Erythroblast (primary cell): ENCODE data around the gene KSR1.

Experiments
- DNase-seq, 2 experiments: peaks; one replicate each; lab custom pipeline; 2025; lab: John Stamatoyannopoulos, UW
- GATA1 ChIP-seq: IDR thresholded peaks from 2 replicates; pipeline ENCODE4 v1.6.1; 2011; ENCODE audit warnings: low read depth, mild to moderate bottlenecking, control low read depth, low read length, moderate library complexity
- POLR2A ChIP-seq: IDR thresholded peaks from 2 replicates; pipeline ENCODE4 v1.6.1; 2011; ENCODE audit warnings: mild to moderate bottlenecking, low read length

KSR1 gene

GRCh38 chr17:27522028-27522635 lies 65.9 kb downstream of the KSR1 start:
- no peak for DNase-seq
- TF ChIP-seq GATA1 (no peak), POLR2A (no peak)

GRCh38 chr17:27523712-27524111 lies 67.5 kb downstream of the KSR1 start:
- TF ChIP-seq POLR2A (no peak), GATA1 (no peak)
- DNase-seq: no peak

GRCh38 chr17:27524594-27524993 lies 68.3 kb downstream of the KSR1 start:
- no peak for DNase-seq

GRCh38 chr17:27525316-27525715 lies 69.1 kb downstream of the KSR1 start:
- no peak for DNase-seq
- TF ChIP-seq GATA1: no peak
- no peak for TF ChIP-seq POLR2A

More at GRCh38 chr17:27524594-27524993, 68.3 kb downstream of the KSR1 start:
- TF ChIP-seq POLR2A (no peak), GATA1 (no peak)

- TF ChIP-seq POLR2A: no peak
- no peak for TF ChIP-seq GATA1
- no peak for DNase-seq
Observed at GRCh38 chr17:27525836-27526603, 69.8 kb downstream of the KSR1 start.

GRCh38 chr17:27526604-27527002 lies 70.4 kb downstream of the KSR1 start:
- DNase-seq: peak; percentile 63 to 67
- TF ChIP-seq GATA1 (no peak), POLR2A (peak; percentile 12)

GRCh38 chr17:27529230-27529796 lies 73.1 kb downstream of the KSR1 start:
- peak; percentile 60 to 76 for DNase-seq
- TF ChIP-seq POLR2A (no peak), GATA1 (no peak)

- DNase-seq: peak in 1 of 2 experiments; percentile 27
- TF ChIP-seq POLR2A (no peak), GATA1 (no peak)
Observed at GRCh38 chr17:27530764-27531391, 74.6 kb downstream of the KSR1 start.

GRCh38 chr17:27531469-27531961 lies 75.3 kb downstream of the KSR1 start:
- peak in 1 of 2 experiments; percentile 36 for DNase-seq
- TF ChIP-seq GATA1 (no peak), POLR2A (no peak)

- peak; percentile 41 to 72 for DNase-seq
- TF ChIP-seq POLR2A (no peak), GATA1 (no peak)
Observed at GRCh38 chr17:27532269-27533263, 76.3 kb downstream of the KSR1 start.

GRCh38 chr17:27533874-27534815 lies 77.9 kb downstream of the KSR1 start:
- DNase-seq: no peak
- TF ChIP-seq POLR2A (no peak), GATA1 (no peak)
